Stimulated activated naive CD8-positive, alpha-beta T cell treated with anti-CD3 and anti-CD28 coated beads, Interleukin-15, Interleukin-2, amounts not matched to agents 100 U/mL and 50 U/mL, for 24 hours (primary cell): ENCODE measurements around the gene UBR3.
A peak's percentile ranks its signal among the peaks of the same experiment; 100 is the strongest.
"Not testable (repeated sequence)": the region's sequence is repeated elsewhere in the genome, so short reads cannot be mapped to it uniquely, and the experiment has no call there.

Experiments
- ATAC-seq: fragments of 150-1000 bp; cut with Tn5 transposase; one replicate; pipeline ENCODE4 v1.10.0; 2021
- DNase-seq: peaks from one replicate; pipeline ENCODE4 v3.0.0; 2021

Gene UBR3

GRCh38 chr2:169824373-169825333 lies 2.6 kb upstream of the UBR3 start, which contains the start of gene METTL5:
Gene METTL5 (minus strand): TSS chr2:169824905. CDS start chr2:169824597, 308 bp downstream.
- ATAC-seq (peak; percentile 76), DNase-seq (peak; percentile 88)

GRCh38 chr2:169828141-169828811 lies 1.0 kb downstream of the UBR3 start:
- peak; percentile 58 for ATAC-seq
- DNase-seq = peak; percentile 61

GRCh38 chr2:169834401-169834800 lies 7.1 kb downstream of the UBR3 start:
- no peak for DNase-seq

GRCh38 chr2:169838743-169839489 lies 11.7 kb downstream of the UBR3 start:
- DNase-seq (no peak), ATAC-seq (no peak)

More at GRCh38 chr2:169834401-169834800, 7.1 kb downstream of the UBR3 start:
- ATAC-seq = no peak

- ATAC-seq (no peak), DNase-seq (no peak)
Observed at GRCh38 chr2:169839954-169840746, 12.9 kb downstream of the UBR3 start.

GRCh38 chr2:169840747-169841142 lies 13.5 kb downstream of the UBR3 start:
- no peak for DNase-seq
- no peak for ATAC-seq

- DNase-seq, ATAC-seq: not testable (repeated sequence)
Observed at GRCh38 chr2:169841625-169842024, 14.4 kb downstream of the UBR3 start.

- DNase-seq (no peak), ATAC-seq (no peak)
Observed at GRCh38 chr2:169845016-169845415, 17.8 kb downstream of the UBR3 start.

- DNase-seq, ATAC-seq: not testable (repeated sequence)
Observed at GRCh38 chr2:169848959-169849693, 21.9 kb downstream of the UBR3 start.

- ATAC-seq = no peak
- no peak for DNase-seq
Observed at GRCh38 chr2:169849710-169850109, 22.5 kb downstream of the UBR3 start.

- DNase-seq (no peak), ATAC-seq (no peak)
Observed at GRCh38 chr2:169853041-169853668, 25.9 kb downstream of the UBR3 start.

- not testable (repeated sequence) for DNase-seq, ATAC-seq
Observed at GRCh38 chr2:169855281-169856258, 28.3 kb downstream of the UBR3 start.

- DNase-seq = no peak
- no peak for ATAC-seq
Observed at GRCh38 chr2:169859423-169859822, 32.2 kb downstream of the UBR3 start.

- DNase-seq = no peak
- no peak for ATAC-seq
Observed at GRCh38 chr2:169860149-169860548, 32.9 kb downstream of the UBR3 start.

GRCh38 chr2:169862816-169863215 lies 35.6 kb downstream of the UBR3 start:
- ATAC-seq (no peak), DNase-seq (no peak)

- no peak for DNase-seq
- ATAC-seq = no peak
Observed at GRCh38 chr2:169865492-169865891, 38.2 kb downstream of the UBR3 start.

- ATAC-seq, DNase-seq: not testable (repeated sequence)
Observed at GRCh38 chr2:169866230-169866629, 39.0 kb downstream of the UBR3 start.

- DNase-seq (no peak), ATAC-seq (no peak)
Observed at GRCh38 chr2:169867579-169867978, 40.3 kb downstream of the UBR3 start.

GRCh38 chr2:169868951-169869350 lies 41.7 kb downstream of the UBR3 start:
- DNase-seq = no peak
- no peak for ATAC-seq
